Measurements from ENCODE around the gene SYT11. TPM values are rescaled to one million over a fixed set of nuclear protein-coding genes. Genes with fewer than 3 reads are reported as not detected.

Gene SYT11
- total RNA-seq, 1 experiment from 2014 or later, result 6.1 TPM

- ChIA-PET POLR2A (interaction anchor here (0.5 kb wide), 1 partner anchor 54 kb away, joined by 3 read pairs; no protein-coding TSS in a partner anchor), CTCF (interaction anchor here (0.8 to 1.6 kb wide), 2 partner anchors 78 to 154 kb away, joined by 3 read pairs; no protein-coding TSS in a partner anchor)
- H3K36me3 Mint-ChIP-seq, result peaks cover 66% of the 10 kb centered on the region
- H3K27ac Mint-ChIP-seq, result peak overlapping the region; percentile 97
- no peaks in the 10 kb centered on the region for H3K9me3 Mint-ChIP-seq
- H3K27me3 Mint-ChIP-seq (ENCODE audit: low read depth), result no peaks in the 10 kb centered on the region
- peak overlapping the region; percentile 95 for H3K4me3 Mint-ChIP-seq
- ATAC-seq (no peak), DNase-seq (ENCODE audit: low spot score) (no peak)
- TF ChIP-seq ESRRA (CRISPR knock-in tag; IDR thresholded peaks at IDR 0.05; ENCODE audit: borderline replicate concordance) (no peak), ELF4 (CRISPR knock-in tag; IDR thresholded peaks at IDR 0.05; ENCODE audit: low read depth) (no peak), CREB1 (CRISPR knock-in tag; IDR thresholded peaks at IDR 0.05) (no peak), GRHL2 (CRISPR knock-in tag; IDR thresholded peaks at IDR 0.05; ENCODE audit: insufficient replicate concordance, severe bottlenecking) (no peak), TCF7 (CRISPR knock-in tag; IDR thresholded peaks at IDR 0.05; ENCODE audit: low read depth) (no peak), NFYB (CRISPR knock-in tag; conservative IDR thresholded peaks at IDR 0.05; ENCODE audit: low read depth) (no peak), USF2 (CRISPR knock-in tag; IDR thresholded peaks at IDR 0.05) (no peak), ZNF532 (CRISPR knock-in tag; IDR thresholded peaks at IDR 0.05; ENCODE audit: borderline replicate concordance) (no peak), ZBTB21 (CRISPR knock-in tag; IDR thresholded peaks at IDR 0.05; ENCODE audit: borderline replicate concordance) (no peak), ZNF263 (CRISPR knock-in tag; IDR thresholded peaks at IDR 0.05; ENCODE audit: low read depth) (no peak), ZNF423 (CRISPR knock-in tag; IDR thresholded peaks at IDR 0.05) (no peak), NR2C2 (CRISPR knock-in tag; IDR thresholded peaks at IDR 0.05) (no peak), OVOL2 (CRISPR knock-in tag; IDR thresholded peaks at IDR 0.05; ENCODE audit: borderline replicate concordance) (no peak), JUN (CRISPR knock-in tag; IDR thresholded peaks at IDR 0.05) (no peak), EMX1 (CRISPR knock-in tag; IDR thresholded peaks at IDR 0.05) (no peak), PRDM15 (CRISPR knock-in tag; IDR thresholded peaks at IDR 0.05) (no peak), CTCF (IDR thresholded peaks at IDR 0.05) (no peak), PRRX2 (CRISPR knock-in tag; IDR thresholded peaks at IDR 0.05) (no peak)
- TF ChIP-seq, protein P1, sequence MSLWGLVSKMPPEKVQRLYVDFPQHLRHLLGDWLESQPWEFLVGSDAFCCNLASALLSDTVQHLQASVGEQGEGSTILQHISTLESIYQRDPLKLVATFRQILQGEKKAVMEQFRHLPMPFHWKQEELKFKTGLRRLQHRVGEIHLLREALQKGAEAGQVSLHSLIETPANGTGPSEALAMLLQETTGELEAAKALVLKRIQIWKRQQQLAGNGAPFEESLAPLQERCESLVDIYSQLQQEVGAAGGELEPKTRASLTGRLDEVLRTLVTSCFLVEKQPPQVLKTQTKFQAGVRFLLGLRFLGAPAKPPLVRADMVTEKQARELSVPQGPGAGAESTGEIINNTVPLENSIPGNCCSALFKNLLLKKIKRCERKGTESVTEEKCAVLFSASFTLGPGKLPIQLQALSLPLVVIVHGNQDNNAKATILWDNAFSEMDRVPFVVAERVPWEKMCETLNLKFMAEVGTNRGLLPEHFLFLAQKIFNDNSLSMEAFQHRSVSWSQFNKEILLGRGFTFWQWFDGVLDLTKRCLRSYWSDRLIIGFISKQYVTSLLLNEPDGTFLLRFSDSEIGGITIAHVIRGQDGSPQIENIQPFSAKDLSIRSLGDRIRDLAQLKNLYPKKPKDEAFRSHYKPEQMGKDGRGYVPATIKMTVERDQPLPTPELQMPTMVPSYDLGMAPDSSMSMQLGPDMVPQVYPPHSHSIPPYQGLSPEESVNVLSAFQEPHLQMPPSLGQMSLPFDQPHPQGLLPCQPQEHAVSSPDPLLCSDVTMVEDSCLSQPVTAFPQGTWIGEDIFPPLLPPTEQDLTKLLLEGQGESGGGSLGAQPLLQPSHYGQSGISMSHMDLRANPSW (CRISPR knock-in tag; conservative IDR thresholded peaks at IDR 0.05; ENCODE audit: low read depth), result no peak
- peaks cover 13% of the 10 kb centered on the region for H3K4me1 Mint-ChIP-seq
Observed at GRCh38 chr1:155912056-155912536, 52.7 kb downstream of the SYT11 start.
